ENCODE results near the gene MLEC. TPM values are rescaled to one million over a fixed set of nuclear protein-coding genes. Genes with fewer than 3 reads are reported as not detected.

MLEC gene
- total and polyA plus RNA-seq, 2 of the 13 experiments (the other 11 are each of a cell fraction or from before 2014, with no cell fraction given): 49.8 to 156 TPM

GRCh38 chr12:120725659-120726509 is 38.9 kb downstream of the MLEC start, which contains the start of gene ACADS (continued):
- TF ChIP-seq ZNF597 (CRISPR knock-in tag; IDR thresholded peaks at IDR 0.05) (no peak), ZNF766 (CRISPR knock-in tag; IDR thresholded peaks at IDR 0.05; ENCODE audit: borderline replicate concordance) (no peak), FOXA1 (IDR thresholded peaks at IDR 0.05) (no peak), FOXA1 (CRISPR knock-in tag; IDR thresholded peaks at IDR 0.05) (no peak; the same call in 1 of the 2 replicates), ZFP62 (CRISPR knock-in tag; IDR thresholded peaks at IDR 0.05) (no peak), EHMT2 (IDR thresholded peaks at IDR 0.05; ENCODE audit: borderline replicate concordance, low read depth, low read length) (no peak), CERS6 (CRISPR knock-in tag; IDR thresholded peaks at IDR 0.05) (no peak), SMARCC2 (IDR thresholded peaks at IDR 0.05) (no peak), PRMT3 (CRISPR knock-in tag; IDR thresholded peaks at IDR 0.05; ENCODE audit: borderline replicate concordance, low read depth) (no peak), YEATS4 (CRISPR knock-in tag; IDR thresholded peaks at IDR 0.05; ENCODE audit: borderline replicate concordance) (peak; percentile 76; the same call in 1 of the 2 replicates), CEBPB (IDR thresholded peaks at IDR 0.05; ENCODE audit: borderline replicate concordance, low read depth, low read length) (no peak), ZNF281 (CRISPR knock-in tag; IDR thresholded peaks at IDR 0.05; ENCODE audit: borderline replicate concordance) (no peak), DMTF1 (CRISPR knock-in tag; IDR thresholded peaks at IDR 0.05) (no peak), ZFP91 (CRISPR knock-in tag; IDR thresholded peaks at IDR 0.05; ENCODE audit: borderline replicate concordance) (peak; percentile 45; the same call in 1 of the 2 replicates), GABPA (IDR thresholded peaks at IDR 0.05; ENCODE audit: low read depth, low read length) (no peak), GABPA (CRISPR knock-in tag; IDR thresholded peaks at IDR 0.05; ENCODE audit: low read depth) (no peak), NCOR1 (IDR thresholded peaks at IDR 0.05; ENCODE audit: borderline replicate concordance, low read length) (no peak), ZNF773 (CRISPR knock-in tag; IDR thresholded peaks at IDR 0.05; ENCODE audit: borderline replicate concordance) (peak; percentile 72; the same call in 1 of the 2 replicates), ZNF619 (CRISPR knock-in tag; IDR thresholded peaks at IDR 0.05) (no peak), ZNF761 (CRISPR knock-in tag; conservative IDR thresholded peaks at IDR 0.05) (no peak), NFYC (CRISPR knock-in tag; IDR thresholded peaks at IDR 0.05) (no peak)
